SU-DHL-6 (cell line): ENCODE data around the gene HMGN1.

Experiments
- EZH2phosphoT487 ChIP-seq: fragments of 200-600 bp; sonication (generic), shearing (Covaris generic); conservative IDR thresholded peaks from 2 replicates; pipeline ENCODE4 v1.6.1; 2018; ENCODE audit warnings: mild to moderate bottlenecking, antibody characterized with exemption, low read length, moderate library complexity, mixed read lengths
- TF ChIP-seq, protein P1 (sequence below): fragments of 200-600 bp; sonication (generic); IDR thresholded peaks from one replicate; pipeline ENCODE4 v1.5.1; 2017; ENCODE audit warnings: antibody characterized with exemption, mild to moderate bottlenecking, low read length, moderate library complexity; ENCODE audit not compliant: insufficient read depth, poor library complexity, severe bottlenecking

DNA sequence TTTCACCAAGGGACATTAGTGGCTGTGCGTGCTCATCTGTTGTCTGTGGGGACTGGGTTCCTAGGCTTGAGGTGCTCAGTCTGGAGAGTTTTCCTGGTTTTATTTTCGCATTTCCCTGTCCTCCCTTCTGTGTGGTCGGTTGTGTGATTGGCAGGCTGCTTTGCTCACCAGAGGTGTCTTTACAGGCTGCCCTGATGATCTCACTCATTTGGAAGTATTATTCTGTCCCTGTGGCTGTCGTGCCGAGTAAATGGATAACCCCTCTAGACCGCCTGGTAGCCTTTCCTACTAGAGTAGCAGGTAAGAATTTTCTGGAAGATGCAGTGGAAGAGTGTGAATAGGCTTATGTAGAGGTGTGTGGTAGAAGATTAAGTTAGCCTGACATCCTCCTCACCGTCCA lies 44.1 kb upstream of the HMGN1 start:
- TF ChIP-seq, protein P1, sequence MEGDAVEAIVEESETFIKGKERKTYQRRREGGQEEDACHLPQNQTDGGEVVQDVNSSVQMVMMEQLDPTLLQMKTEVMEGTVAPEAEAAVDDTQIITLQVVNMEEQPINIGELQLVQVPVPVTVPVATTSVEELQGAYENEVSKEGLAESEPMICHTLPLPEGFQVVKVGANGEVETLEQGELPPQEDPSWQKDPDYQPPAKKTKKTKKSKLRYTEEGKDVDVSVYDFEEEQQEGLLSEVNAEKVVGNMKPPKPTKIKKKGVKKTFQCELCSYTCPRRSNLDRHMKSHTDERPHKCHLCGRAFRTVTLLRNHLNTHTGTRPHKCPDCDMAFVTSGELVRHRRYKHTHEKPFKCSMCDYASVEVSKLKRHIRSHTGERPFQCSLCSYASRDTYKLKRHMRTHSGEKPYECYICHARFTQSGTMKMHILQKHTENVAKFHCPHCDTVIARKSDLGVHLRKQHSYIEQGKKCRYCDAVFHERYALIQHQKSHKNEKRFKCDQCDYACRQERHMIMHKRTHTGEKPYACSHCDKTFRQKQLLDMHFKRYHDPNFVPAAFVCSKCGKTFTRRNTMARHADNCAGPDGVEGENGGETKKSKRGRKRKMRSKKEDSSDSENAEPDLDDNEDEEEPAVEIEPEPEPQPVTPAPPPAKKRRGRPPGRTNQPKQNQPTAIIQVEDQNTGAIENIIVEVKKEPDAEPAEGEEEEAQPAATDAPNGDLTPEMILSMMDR, result no peak
- TF ChIP-seq EZH2phosphoT487, result no peak
